Ammon's horn (tissue), 1 donor: ENCODE results near the gene BMAL1.

ENCODE experiments used
- DNase-seq: peaks from one replicate; pipeline ENCODE4 v3.0.0-alpha.2; 2016; ENCODE audit warnings: low spot score

The BMAL1 gene

GRCh38 chr11:13291800-13292199 lies 14.2 kb downstream of the BMAL1 start:
- DNase-seq = peak; percentile 68

DNA sequence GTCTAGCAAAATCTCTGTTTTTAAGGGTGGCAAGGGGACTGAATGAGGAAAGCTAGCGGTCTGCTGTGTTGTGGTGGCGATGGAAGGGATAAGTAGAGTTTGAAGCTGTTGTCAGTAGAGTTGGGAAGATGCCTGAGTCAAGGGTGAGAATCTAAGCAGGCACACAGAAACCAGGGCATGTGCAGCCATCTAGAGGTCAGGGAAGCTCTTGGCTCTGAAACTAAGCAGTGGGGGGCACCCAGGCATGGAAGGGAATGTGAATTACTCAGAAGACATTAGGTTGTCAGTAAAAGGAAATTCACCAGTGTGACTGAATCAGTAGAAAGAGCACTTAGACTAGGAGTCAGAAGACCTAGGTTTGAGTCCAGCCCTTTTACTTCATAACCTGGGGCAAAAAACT lies 15.4 kb downstream of the BMAL1 start:
- no peak for DNase-seq

- DNase-seq = no peak
These were observed 16.6 kb downstream of the BMAL1 start for GRCh38 chr11:13294178-13294577.

DNA sequence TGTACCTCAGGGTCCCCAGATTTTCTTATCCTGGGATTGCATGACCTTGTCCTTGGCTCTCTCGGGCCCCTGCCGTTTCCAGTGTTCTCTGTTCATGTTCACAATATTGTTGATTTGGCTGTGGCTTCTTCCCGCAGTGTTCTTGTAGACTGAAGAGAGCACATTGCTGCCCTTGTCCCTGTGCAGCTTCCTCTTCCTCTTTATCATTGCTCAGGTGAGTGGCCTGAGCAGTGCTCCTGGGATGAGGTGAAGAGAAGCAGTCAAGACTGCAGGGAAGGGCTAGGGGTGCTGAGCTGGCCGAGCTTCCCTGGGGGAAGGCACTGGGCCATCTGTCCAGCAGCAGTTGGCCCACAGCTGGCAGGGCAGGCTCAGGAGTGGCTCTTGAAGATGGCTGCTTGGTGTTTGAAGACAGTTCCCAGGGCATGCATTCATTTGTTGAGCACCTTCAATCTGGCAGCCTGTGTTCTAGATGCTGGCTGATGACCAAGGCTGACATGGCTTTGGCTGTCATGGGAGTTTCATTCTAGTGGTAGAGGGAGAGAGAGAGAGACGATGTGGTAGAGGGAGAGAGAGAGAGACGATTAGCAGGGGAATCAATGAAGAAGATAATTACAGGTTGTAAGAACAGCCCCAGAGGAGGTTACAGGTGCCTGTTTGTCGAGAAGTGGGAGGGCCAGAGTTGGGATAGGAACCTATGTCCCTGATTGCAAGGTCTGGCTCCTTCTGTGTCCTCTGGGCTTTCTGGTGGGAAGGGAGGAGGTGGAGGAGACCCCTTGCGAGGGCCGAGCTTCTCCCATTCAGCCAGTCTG lies 17.4 kb downstream of the BMAL1 start:
- no peak for DNase-seq

DNA sequence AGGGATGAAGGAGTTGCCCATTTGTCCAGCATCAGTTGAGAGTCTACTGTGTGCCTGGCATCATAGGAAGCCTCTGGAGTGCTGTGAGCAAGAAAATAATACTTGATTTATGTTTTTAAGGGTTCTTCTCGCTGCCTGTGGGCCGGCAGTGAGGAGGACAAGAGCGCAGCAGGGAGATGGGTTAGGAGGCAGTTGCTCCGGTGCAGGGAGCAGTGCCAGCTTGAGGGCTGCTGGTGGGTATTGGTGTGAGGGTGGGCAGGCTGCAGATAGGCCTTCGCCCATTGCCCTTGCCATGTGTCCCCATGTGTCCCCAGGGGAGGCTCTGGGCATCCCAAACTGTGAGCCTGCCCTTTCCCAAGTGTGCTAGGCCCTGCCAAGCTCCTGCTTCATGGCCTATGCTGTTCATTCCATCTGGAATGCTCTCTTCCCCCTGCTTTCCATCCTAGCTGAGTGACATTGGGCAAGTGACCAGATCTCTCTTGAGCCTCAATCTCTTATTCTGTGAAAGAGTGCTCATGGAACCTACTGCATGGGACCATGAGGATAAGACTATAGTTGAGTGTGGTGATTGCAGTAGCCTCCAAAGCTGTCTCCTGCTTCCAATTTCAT lies 19.8 kb downstream of the BMAL1 start:
- no peak for DNase-seq

GRCh38 chr11:13297917-13298356 lies 20.3 kb downstream of the BMAL1 start:
- peak; percentile 38 for DNase-seq

- no peak for DNase-seq
These were observed 21.2 kb downstream of the BMAL1 start for GRCh38 chr11:13298765-13299164.

GRCh38 chr11:13301522-13301921 lies 23.9 kb downstream of the BMAL1 start:
- DNase-seq = no peak

- no peak for DNase-seq
These were observed 24.9 kb downstream of the BMAL1 start for GRCh38 chr11:13302420-13302958.

- DNase-seq = peak; percentile 47
These were observed 26.4 kb downstream of the BMAL1 start for GRCh38 chr11:13303668-13304649.

DNA sequence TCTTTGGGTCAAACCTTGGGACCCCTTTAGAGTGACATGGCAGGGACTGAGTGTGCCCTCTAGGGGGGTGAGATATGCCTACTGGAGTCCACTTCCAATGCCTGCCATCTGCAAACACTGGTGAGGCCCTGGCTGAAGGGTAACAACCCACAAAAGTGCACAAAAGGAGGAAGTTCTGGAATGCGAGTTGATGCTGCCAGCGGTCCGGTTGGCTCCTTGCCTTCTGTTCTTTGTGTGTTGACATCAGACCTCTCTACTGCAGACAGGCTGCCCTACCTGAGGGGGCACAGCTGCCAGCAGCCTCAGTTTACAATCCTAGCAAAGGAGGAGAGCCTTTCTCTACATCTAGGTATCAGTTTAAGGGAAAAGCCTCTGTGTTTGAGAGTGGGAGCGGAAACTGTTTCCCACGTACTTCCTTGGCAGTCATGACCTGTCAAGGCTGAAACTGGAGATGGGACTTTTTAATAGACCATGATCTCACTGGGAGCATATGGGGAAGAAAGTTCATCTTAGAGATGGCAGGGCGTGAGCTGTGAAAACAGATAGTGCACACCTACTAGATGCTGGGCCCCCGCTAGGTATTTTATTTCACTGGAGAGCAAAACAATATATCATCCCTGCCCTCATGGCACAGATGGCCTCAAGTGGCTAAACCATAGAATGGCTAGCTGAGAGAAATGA lies 27.2 kb downstream of the BMAL1 start:
- no peak for DNase-seq

GRCh38 chr11:13308704-13309103 lies 31.1 kb downstream of the BMAL1 start:
- no peak for DNase-seq

DNA sequence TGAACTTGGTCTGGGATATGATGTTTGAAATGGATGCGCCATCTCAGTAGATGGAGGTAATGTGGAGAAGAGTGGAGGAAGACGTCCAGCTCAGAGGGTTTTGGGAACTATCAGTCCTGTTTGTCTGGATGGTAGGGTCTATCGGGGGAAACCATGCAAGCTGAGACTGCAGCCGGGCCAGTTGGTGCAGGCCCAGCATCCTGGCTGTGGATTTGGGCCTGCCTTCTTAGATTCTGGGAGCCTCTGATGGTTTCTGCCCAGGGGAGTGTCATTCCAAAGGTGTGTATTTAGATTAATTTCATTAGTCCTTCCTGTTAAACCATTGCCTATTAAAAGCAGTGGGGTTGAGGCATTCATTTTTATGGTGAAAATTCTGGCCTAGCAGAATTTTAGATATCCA lies 31.6 kb downstream of the BMAL1 start:
- DNase-seq = no peak

- no peak for DNase-seq
These were observed 32.9 kb downstream of the BMAL1 start for GRCh38 chr11:13310443-13310842.

GRCh38 chr11:13311570-13311969 lies 34.0 kb downstream of the BMAL1 start:
- DNase-seq = no peak

DNA sequence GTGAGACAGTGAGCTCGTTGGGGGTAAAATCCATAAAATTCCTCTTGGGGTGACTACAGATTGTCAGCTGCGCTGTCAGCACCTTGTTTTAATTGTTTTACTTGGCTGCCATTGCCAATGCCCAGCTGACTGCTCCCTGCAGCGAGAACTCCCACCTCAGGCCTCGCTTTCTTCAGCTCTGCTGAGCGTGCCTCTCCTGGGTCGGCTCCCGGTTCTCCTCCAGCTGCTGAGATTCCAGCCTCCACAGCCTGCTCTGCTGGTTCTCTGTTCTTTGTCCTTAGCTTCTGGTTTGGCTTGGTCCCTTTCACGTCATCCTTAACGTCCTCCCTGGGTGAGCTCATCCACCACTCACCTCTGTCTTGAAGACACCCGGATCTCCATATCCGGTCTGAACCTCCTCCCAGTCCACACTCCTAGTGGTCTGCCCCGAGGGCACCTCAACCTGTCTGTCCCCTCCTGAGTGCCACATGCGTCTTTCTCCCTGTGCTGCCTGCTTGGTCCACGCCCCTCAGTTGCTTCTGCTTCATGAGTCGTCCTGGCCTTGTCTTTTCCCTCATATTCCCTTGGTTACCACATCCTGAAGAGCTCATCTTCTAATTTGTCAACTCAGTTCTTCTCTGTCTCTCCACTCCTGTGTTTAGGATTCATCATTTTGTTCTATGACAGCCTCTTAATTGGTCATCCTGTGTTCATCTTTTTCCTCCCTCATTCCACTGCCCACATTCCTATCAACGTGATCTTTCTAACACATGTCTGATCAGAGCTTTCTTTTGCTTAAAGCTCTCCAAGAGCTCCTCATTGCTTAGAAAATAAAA lies 35.6 kb downstream of the BMAL1 start:
- no peak for DNase-seq

- no peak for DNase-seq
These were observed 37.2 kb downstream of the BMAL1 start for GRCh38 chr11:13314676-13315394.

- DNase-seq = no peak
These were observed 38.2 kb downstream of the BMAL1 start for GRCh38 chr11:13315517-13316432.

GRCh38 chr11:13316528-13316961 lies 39.0 kb downstream of the BMAL1 start:
- DNase-seq = no peak
